ENCODE measurements around the gene ESRRA. TPM values are rescaled to one million over a fixed set of nuclear protein-coding genes. Genes with fewer than 3 reads are reported as not detected.
"Not testable (repeated sequence)": the region's sequence is repeated elsewhere in the genome, so short reads cannot be mapped to it uniquely, and the experiment has no call there.

The ESRRA gene
- total RNA-seq, 1 donor from 2014 or later, result 17.4 TPM

- intact Hi-C loops (cut with DNase I), result no loop called here
- ATAC-seq, result no peak
- DNase-seq (ENCODE audit: low spot score), result no peak
These were observed 15.2 kb downstream of the ESRRA start for GRCh38 chr11:64320556-64320955.

GRCh38 chr11:64321026-64321425 lies 15.7 kb downstream of the ESRRA start:
- no peak for ATAC-seq
- no peak for DNase-seq (ENCODE audit: low spot score)
- intact Hi-C loops (cut with DNase I), result no loop called here

GRCh38 chr11:64321533-64321932 lies 16.2 kb downstream of the ESRRA start:
- no peak for DNase-seq (ENCODE audit: low spot score)
- no peak for ATAC-seq
- intact Hi-C loops (cut with DNase I), result no loop called here

GRCh38 chr11:64322925-64323260 lies 17.6 kb downstream of the ESRRA start:
- ATAC-seq (no peak), DNase-seq (ENCODE audit: low spot score) (no peak)
- intact Hi-C loops (cut with DNase I), result no loop called here

- ATAC-seq (no peak), DNase-seq (ENCODE audit: low spot score) (no peak)
- intact Hi-C loops (cut with DNase I), result no loop called here
These were observed 18.0 kb downstream of the ESRRA start for GRCh38 chr11:64323373-64323772.

GRCh38 chr11:64323984-64324383 lies 18.7 kb downstream of the ESRRA start:
- DNase-seq (ENCODE audit: low spot score); ATAC-seq; intact Hi-C loops (cut with DNase I): not testable (repeated sequence)

- ATAC-seq, result no peak
- intact Hi-C loops (cut with DNase I), result no loop called here
- no peak for DNase-seq (ENCODE audit: low spot score)
These were observed 19.6 kb downstream of the ESRRA start for GRCh38 chr11:64324692-64325469.

DNA sequence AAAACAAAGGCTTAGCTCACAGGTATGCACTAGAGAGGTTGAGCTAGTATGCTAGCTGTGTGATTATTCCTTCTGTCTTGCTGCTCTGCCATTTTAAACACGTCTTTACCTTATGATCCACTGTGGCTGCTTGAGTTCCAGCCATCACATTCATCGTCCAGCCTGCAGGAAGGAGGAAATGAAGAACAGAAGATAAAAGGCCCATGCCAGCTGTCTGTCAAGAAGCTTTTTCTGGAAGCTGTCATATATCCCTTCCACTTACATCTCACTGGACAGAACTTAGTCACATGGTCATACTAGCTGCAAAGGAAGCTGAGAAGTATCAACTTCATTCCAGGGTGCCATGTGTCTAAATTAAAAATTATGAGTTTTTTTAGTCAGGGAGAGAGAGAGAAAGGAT lies 22.1 kb downstream of the ESRRA start:
- DNase-seq (ENCODE audit: low spot score) (no peak), ATAC-seq (no peak)
- intact Hi-C loops (cut with DNase I), result no loop called here

- no peak for DNase-seq (ENCODE audit: low spot score)
These were observed 22.7 kb downstream of the ESRRA start for GRCh38 chr11:64327993-64328392.

GRCh38 chr11:64330888-64331287 lies 25.6 kb downstream of the ESRRA start:
- no peak for ATAC-seq
- no peak for DNase-seq (ENCODE audit: low spot score)
- intact Hi-C loops (cut with DNase I), result no loop called here

More at GRCh38 chr11:64327993-64328392, 22.7 kb downstream of the ESRRA start:
- no peak for ATAC-seq
- intact Hi-C loops (cut with DNase I), result no loop called here

DNA sequence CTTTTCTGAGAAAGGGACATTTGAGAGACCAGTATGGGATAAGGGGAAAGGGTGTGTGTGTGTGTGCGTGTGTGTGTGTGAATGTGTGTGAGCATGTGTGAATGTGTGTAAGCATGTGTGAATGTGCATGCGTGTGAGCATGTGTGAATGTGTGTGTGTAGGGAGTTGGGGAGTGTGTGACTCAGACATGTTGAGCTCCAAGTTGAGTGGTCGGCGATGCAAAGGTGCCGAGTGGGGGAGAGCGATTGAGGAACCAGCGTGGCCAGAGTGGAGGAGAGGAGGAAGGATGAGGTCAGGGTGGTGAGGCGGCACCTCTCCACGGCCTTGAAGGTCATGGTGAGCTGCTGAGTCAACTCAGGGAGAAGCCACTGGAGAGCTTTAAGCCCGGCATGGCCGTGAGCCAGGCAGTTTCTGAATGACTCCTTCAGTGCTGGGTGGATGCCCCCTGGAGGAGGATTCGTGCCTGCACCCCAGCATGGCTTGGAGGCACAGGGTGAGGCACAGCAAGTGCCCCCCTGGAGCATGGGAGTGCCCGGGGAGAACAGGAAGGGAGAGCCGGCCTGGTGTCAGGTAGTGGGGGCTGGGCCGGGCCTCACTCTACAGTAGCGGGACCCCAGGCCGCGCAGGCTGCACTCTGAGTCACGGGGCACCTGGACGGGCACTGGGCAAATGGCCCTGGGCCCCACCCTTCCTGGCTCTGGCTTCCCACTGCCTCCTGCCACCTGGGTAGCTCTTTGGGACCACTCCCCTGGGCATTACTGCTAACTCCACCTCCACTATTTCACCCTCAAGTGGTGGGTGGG lies 26.4 kb downstream of the ESRRA start:
- DNase-seq (ENCODE audit: low spot score) (no peak), ATAC-seq (peak; percentile 58)
- intact Hi-C loops (cut with DNase I), result no loop called here

DNA sequence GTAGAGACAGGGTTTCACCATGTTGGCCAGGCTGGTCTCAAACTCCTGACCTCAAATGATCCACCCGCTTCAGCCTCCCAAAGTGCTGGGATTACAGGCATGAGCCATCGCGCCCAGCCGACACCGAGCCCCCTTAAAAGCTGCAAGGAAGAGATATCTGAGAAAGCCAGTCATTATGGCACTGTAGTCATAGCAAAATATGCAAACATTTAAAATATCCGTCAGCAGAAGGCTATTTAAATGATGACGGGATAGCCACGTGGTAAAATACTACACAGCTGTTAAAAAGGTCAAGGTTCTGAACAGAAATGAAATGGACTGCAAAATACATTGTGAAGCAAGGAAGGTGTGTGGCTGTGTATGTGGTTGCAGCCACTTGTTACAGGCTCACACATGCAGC lies 28.2 kb downstream of the ESRRA start:
- intact Hi-C loops (cut with DNase I), result no loop called here
- no peak for DNase-seq (ENCODE audit: low spot score)

DNA sequence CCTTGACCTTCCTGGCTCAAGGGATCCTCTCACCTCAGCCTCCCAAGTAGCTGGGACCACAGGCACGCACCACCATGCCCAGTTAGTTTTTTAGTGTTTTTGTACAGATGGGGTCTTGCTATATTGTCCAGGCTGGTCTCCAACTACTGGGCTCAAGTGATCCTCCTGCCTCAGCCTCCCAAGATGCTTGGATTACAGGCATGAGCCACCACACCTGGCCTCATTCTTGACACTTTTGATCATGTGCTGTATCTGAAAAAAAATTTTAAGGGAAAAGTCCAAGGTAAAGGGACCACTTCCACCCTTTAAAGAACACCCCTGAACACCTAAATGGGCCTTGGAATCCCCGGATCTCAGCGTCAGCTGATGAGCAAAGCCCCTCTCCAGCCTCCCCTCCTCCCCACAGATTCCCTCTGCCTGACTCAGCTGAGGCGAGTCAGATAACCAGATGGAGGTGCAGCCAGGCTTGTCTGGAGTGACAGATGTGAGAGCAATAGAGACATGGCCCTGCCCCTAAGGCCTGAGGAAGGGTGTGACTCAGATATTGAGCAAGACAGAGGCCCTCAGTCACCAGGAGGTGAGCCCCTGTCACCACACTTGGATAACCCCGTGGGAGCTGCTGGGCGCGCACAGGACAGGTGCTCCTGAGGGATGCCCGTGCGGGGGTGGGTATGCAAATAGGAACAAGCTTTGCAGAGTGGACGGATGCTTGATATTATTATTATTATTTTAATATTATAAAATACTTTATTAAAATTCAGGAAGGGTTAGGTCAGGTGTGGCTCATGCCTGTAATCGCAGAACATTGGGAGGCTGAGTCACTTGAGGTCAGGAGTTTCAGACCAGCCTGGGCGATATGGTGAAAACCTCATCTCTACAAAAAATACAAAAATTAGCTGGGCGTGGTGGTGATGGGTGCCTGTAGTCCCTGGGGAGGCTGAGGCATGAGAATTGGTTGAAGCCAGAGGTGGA lies 29.7 kb downstream of the ESRRA start:
- DNase-seq (ENCODE audit: low spot score) (no peak), ATAC-seq (no peak)
- intact Hi-C loops (cut with DNase I), result no loop called here

More for the DNA sequence above, 28.2 kb downstream of the ESRRA start:
- ATAC-seq, result no peak

DNA sequence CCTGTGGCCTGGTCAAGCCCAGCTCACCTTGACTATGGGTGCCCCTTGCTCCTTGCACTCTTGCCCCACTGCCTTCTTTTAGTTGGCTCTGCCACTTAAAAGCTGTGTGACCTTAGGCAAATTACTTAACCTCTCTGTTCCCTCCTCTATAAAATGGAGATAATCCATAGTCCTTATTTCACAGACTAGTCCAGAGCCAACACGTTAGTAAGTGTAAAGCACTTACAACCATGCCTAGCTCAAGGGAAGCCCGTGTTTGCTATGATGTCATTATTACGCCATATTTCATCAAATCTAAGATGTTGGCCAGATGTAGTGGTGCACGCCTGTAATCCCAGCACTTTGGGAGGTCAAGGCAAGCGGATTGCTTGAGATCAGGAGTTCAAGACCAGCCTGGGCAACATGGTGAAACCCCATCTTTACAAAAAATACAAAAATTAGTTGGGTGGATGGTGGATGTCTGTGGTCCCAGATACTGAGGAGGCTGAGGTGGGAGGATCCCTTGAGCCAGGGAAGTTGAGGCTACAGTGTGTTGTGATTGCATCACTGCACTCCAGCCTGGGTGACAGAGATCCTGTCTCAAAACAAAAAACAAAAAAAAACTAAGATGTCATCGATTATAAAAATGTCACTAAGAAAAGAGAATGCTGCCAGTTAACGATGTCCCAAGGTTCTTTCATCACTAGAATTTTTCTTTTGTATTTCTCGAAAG lies 32.4 kb downstream of the ESRRA start:
- intact Hi-C loops (cut with DNase I), result no loop called here
- ATAC-seq (no peak), DNase-seq (ENCODE audit: low spot score) (no peak)

- DNase-seq (ENCODE audit: low spot score), result no peak
- intact Hi-C loops (cut with DNase I), result no loop called here
- no peak for ATAC-seq
These were observed 33.4 kb downstream of the ESRRA start for GRCh38 chr11:64338716-64339115.

DNA sequence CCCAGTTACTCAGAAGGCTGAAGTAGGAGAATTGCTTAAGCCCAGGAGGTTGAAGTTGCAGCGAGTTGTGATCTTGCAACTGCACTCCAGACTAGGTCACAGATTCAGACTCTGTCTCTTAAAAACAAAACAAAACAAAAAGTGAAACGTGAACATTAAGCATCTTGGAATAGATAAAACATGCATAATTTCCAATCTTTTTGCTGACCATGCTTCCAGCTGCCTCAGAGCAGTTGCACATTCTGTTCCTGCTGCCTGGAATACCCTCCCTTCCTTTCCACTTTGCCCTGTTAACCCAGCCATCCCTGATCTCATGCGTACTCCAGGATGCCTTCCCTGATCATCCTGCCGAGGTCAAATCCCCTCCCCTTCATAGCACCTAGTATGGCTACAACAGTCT lies 34.0 kb downstream of the ESRRA start:
- intact Hi-C loops (cut with DNase I), result no loop called here
- DNase-seq (ENCODE audit: low spot score) (no peak), ATAC-seq (no peak)

- intact Hi-C loops (cut with DNase I), result no loop called here
- no peak for DNase-seq (ENCODE audit: low spot score)
- peak; percentile 37 for ATAC-seq
These were observed 34.6 kb downstream of the ESRRA start, which contains the start of gene CCDC88B for GRCh38 chr11:64339754-64340408. Gene CCDC88B (plus strand): TSS chr11:64340204. CDS start chr11:64340267, 63 bp downstream.

DNA sequence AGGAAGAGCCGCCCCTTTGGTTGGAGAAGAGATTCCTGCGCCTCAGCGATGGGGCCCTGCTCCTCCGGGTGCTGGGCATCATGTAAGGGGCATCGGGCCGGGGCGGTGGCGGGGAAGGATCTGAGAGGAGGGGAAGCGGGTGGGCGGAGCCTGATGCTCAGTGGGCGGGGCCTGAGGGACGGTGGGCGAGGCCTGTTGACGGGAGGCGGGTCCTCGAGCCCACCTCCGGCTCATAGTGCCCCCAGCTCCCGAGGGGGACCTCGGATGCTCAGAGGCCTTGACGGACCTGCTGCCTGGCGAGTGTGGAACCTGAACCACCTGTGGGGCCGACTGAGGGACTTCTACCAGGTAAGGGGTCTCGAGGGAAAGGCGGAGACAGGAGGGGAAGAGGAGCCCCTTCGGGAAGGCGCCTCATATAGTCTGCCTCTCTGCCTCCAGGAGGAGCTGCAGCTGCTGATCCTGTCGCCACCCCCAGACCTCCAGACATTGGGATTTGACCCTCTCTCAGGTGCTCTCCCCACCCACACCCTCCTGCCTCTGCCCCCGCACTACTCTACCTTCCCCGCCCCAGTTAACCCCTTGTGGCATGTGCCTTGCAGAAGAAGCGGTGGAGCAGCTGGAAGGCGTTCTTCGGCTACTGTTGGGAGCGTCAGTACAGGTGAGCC lies 35.5 kb downstream of the ESRRA start:
- ATAC-seq (peak; percentile 3), DNase-seq (ENCODE audit: low spot score) (peak; percentile 78)
- intact Hi-C loops (cut with DNase I), result no loop called here
